SK-N-SH (cell line): Measurements from ENCODE around the gene DCP1B. TPM values are rescaled to one million over a fixed set of nuclear protein-coding genes. Genes with fewer than 3 reads are reported as not detected.

ENCODE experiments used
- CTCF ChIA-PET: fragments of 300-600, 350-600 bp; formaldehyde crosslinking; extraction: SDS; loops from one replicate; lab custom pipeline; 2021; lab: Yijun Ruan, JAX
- POLR2A ChIA-PET: fragments of 350-600 bp; sonication (Branson Sonifier 250); formaldehyde crosslinking; extraction: SDS; loops from one replicate; lab custom pipeline; 2020; ENCODE audit warnings: antibody characterized with exemption, inconsistent platforms; lab: Yijun Ruan, JAX
- DNase-seq: peaks from one replicate; pipeline ENCODE4 v3.0.0; 2012
- H2AFZ ChIP-seq: fragments of 200-600 bp; sonication (generic); 2 replicates; pipeline ENCODE4 v1.8.1; 2016; ENCODE audit warnings: antibody characterized with exemption, mild to moderate bottlenecking, low read depth
- H3F3A ChIP-seq: fragments of 200-600 bp; sonication (generic); replicated peaks from 2 replicates; pipeline ENCODE3; 2016; ENCODE audit warnings: antibody characterized with exemption, mild to moderate bottlenecking; ENCODE audit not compliant: insufficient read depth
- H3K27ac ChIP-seq, 2 experiments: fragments of 200-500 bp in 1 of 2; fragments of 200-600 bp in 1 of 2; sonication (Bioruptor generic) in 1 of 2; sonication (generic), shearing (Covaris generic) in 1 of 2; 2 replicates each; pipeline versions ENCODE4 v1.5.1 to v1.6.1; 2014 to 2016; ENCODE audit warnings: low read depth in 2 of 2, inconsistent platforms in 1 of 2, low read length in 1 of 2, mild to moderate bottlenecking in 1 of 2, mixed read lengths in 1 of 2
- H3K27me3 ChIP-seq: fragments of 200-600 bp; sonication (generic), shearing (Covaris generic); 2 replicates; pipeline ENCODE4 v1.6.1; 2016; ENCODE audit warnings: mixed run types; ENCODE audit not compliant: insufficient read depth
- H3K36me3 ChIP-seq, 2 experiments: fragments of 200-500 bp in 1 of 2; fragments of 200-600 bp in 1 of 2; sonication (Bioruptor generic) in 1 of 2; sonication (generic) in 1 of 2; replicated peaks in 1 of 2; 2 replicates each; pipeline versions ENCODE3 to v1.5.1; 2014 to 2016; ENCODE audit warnings: low read length in 1 of 2, mild to moderate bottlenecking in 1 of 2; ENCODE audit not compliant: insufficient read depth in 2 of 2, control insufficient read depth in 1 of 2
- H3K4me1 ChIP-seq, 2 experiments: fragments of 200-500 bp in 1 of 2; fragments of 200-600 bp in 1 of 2; sonication (Bioruptor generic) in 1 of 2; sonication (generic), shearing (Covaris generic) in 1 of 2; 2 replicates each; pipeline versions ENCODE4 v1.5.1 to v1.6.1; 2014 to 2016; ENCODE audit warnings: low read depth in 1 of 2, low read length in 1 of 2, mixed run types in 1 of 2; ENCODE audit not compliant: insufficient read depth in 2 of 2, control insufficient read depth in 1 of 2
- H3K4me2 ChIP-seq: fragments of 200-600 bp; sonication (generic), shearing (Covaris generic); 2 replicates; pipeline ENCODE4 v1.6.1; 2017; ENCODE audit warnings: mixed run types
- H3K4me3 ChIP-seq, 2 experiments: fragments of 200-500 bp in 1 of 2; fragments of 200-600 bp in 1 of 2; sonication (Bioruptor generic) in 1 of 2; sonication (generic), shearing (Covaris generic) in 1 of 2; 2 replicates each; pipeline versions ENCODE4 v1.5.1 to v1.8.1; 2014 to 2016; ENCODE audit warnings: low read depth in 2 of 2, inconsistent platforms in 1 of 2, low read length in 1 of 2, mild to moderate bottlenecking in 1 of 2, mixed read lengths in 1 of 2, moderate library complexity in 1 of 2
- H3K79me2 ChIP-seq: fragments of 200-600 bp; sonication (generic); 2 replicates; pipeline ENCODE4 v1.8.1; 2017; ENCODE audit warnings: mild to moderate bottlenecking; ENCODE audit not compliant: insufficient read depth
- H3K9ac ChIP-seq: fragments of 200-600 bp; sonication (generic); 2 replicates; pipeline ENCODE4 v1.6.1; 2017; ENCODE audit warnings: mixed run types
- H3K9me2 ChIP-seq: fragments of 200-600 bp; sonication (generic); 2 replicates; pipeline ENCODE4 v1.6.1; 2017; ENCODE audit warnings: mixed run types
- H3K9me3 ChIP-seq: fragments of 200-600 bp; sonication (generic); 2 replicates; pipeline ENCODE4 v1.6.1; 2017; ENCODE audit warnings: mixed run types, mild to moderate bottlenecking, moderate library complexity
- H4K20me1 ChIP-seq: fragments of 200-600 bp; sonication (generic); 2 replicates; pipeline ENCODE4 v1.6.1; 2017; ENCODE audit warnings: mild to moderate bottlenecking, mixed run types; ENCODE audit not compliant: insufficient read depth
- CHD2 ChIP-seq: fragments of 150-350 bp; IDR thresholded peaks from 2 replicates; pipeline ENCODE4 v1.6.1; 2018; ENCODE audit warnings: low read length; ENCODE audit not compliant: partially characterized antibody
- EZH2phosphoT487 ChIP-seq: fragments of 200-600 bp; sonication (generic); IDR thresholded peaks from 2 replicates; pipeline ENCODE4 v1.6.1; 2017; ENCODE audit warnings: low read depth, mixed run types, mild to moderate bottlenecking, antibody characterized with exemption, moderate library complexity, borderline replicate concordance
- FOXM1 ChIP-seq: IDR thresholded peaks from 2 replicates; pipeline ENCODE4 v1.4.0; 2012; ENCODE audit warnings: low read depth, mild to moderate bottlenecking
- GATA2 ChIP-seq: sonication (generic); formaldehyde crosslinking; IDR thresholded peaks from 2 replicates; pipeline ENCODE4 v1.5.0; 2020; ENCODE audit warnings: mild to moderate bottlenecking, missing genetic modification reagents
- MXI1 ChIP-seq: IDR thresholded peaks from 2 replicates; pipeline ENCODE4 v1.6.1; 2012; ENCODE audit warnings: mild to moderate bottlenecking, low read depth, low read length, improper control_type of control experiment
- PBX3 ChIP-seq: IDR thresholded peaks from 2 replicates; pipeline ENCODE4; 2012
- RAD21 ChIP-seq: IDR thresholded peaks from 2 replicates; pipeline ENCODE4 v1.6.1; 2012; ENCODE audit warnings: mild to moderate bottlenecking, low read length
- REST ChIP-seq: IDR thresholded peaks from 2 replicates; pipeline ENCODE4 v1.6.1; 2012; ENCODE audit warnings: mild to moderate bottlenecking, low read depth, low read length, moderate library complexity
- RFX5 ChIP-seq: IDR thresholded peaks from 2 replicates; pipeline ENCODE4 v1.6.1; 2012; ENCODE audit warnings: mild to moderate bottlenecking, improper control_type of control experiment, low read length
- RXRA ChIP-seq: IDR thresholded peaks from 2 replicates; pipeline ENCODE4 v1.4.0; 2012; ENCODE audit warnings: low read depth, mild to moderate bottlenecking, borderline replicate concordance
- SMC3 ChIP-seq: IDR thresholded peaks from 2 replicates; pipeline ENCODE4 v1.6.1; 2012; ENCODE audit warnings: low read depth, low read length, improper control_type of control experiment
- WGBS: methylation state at CpG from one replicate; pipeline ENCODE4 v1.1.6; 2017; ENCODE audit warnings: low lambda C conversion rate; 5-methylcytosine and 5-hydroxymethylcytosine counted together
- polyA plus RNA-seq, 3 experiments: library from polyadenylated mRNA; depleted of rRNA; stranded (reverse); fragments of >200 nt; gene quantifications; 2 replicates each; pipeline ENCODE4 v1.2.3, GENCODE V29; 2012
- TF ChIP-seq, protein P1 (sequence below): fragments of 150-350 bp; IDR thresholded peaks from 2 replicates; pipeline ENCODE4 v1.6.1; 2017; ENCODE audit warnings: antibody characterized with exemption, low read length, low read depth, borderline replicate concordance

The DCP1B gene
- polyA plus RNA-seq, 1 of the 3 experiments (the other 2 are of a cell fraction), result 18.8 TPM

DNA sequence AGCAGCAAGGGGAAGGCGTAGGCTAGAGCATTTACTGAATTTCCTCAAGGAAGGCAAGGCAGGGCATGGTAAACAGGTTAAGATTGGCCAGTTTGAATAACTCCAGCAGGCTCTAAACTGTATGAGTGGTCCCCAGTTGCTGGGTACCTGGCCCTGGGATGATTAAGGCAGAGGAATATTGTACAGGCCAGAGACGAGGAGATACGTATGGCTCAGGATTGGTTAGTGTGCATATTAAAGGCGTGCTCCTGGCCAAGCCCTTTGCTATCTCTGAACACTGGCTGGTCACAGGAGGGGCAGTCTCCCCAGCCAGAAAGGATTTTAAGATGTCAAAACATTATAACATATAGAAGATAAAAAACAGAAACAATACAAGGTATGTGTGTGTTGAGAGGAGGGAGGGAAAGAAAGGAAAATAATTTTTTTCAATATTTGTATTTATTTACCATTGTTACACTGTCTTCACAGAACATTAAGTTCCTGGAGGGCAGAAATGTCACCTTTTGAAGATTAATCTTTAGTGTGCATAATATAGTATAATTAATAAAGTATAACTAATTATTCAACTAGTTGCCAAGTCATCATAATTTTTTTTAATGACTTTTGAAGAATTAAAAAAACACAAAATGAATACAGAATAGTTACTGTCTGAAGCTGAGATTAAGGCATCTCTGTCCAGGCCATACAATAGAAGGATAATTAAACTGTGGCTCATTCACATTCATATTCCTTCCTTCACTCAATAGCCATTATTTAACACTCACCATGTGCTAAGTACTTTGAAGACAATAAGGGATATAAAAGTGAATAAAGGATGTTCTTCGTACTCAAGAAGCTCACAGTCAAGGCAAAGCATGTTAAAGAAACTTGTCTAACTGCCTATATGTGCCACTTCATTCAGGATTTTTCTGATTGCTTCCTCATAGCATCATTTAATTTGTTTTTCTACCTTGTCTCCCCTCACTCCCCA, 41.9 kb downstream of the DCP1B start:
- POLR2A ChIA-PET, result no interaction called here
- H3F3A ChIP-seq, result no peaks in the 10 kb centered on the region
- no peak for DNase-seq
- H3K9me2 ChIP-seq, result no peaks in the 10 kb centered on the region
- H3K27me3 ChIP-seq, result no peaks in the 10 kb centered on the region
- no peaks in the 10 kb centered on the region for H3K79me2 ChIP-seq
- no peaks in the 10 kb centered on the region for H3K9me3 ChIP-seq
- no peak overlapping the region for H3K4me3 ChIP-seq
- no peak overlapping the region for H3K27ac ChIP-seq
- TF ChIP-seq SMC3, result no peak
- TF ChIP-seq FOXM1, result no peak
- TF ChIP-seq RXRA, result no peak
- TF ChIP-seq PBX3, result no peak
- no peak for TF ChIP-seq EZH2phosphoT487
- TF ChIP-seq GATA2 (CRISPR knock-in tag), result no peak
- TF ChIP-seq, protein P1, sequence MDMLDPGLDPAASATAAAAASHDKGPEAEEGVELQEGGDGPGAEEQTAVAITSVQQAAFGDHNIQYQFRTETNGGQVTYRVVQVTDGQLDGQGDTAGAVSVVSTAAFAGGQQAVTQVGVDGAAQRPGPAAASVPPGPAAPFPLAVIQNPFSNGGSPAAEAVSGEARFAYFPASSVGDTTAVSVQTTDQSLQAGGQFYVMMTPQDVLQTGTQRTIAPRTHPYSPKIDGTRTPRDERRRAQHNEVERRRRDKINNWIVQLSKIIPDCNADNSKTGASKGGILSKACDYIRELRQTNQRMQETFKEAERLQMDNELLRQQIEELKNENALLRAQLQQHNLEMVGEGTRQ, result no peak
- TF ChIP-seq MXI1, result no peak
- TF ChIP-seq CHD2, result no peak
- TF ChIP-seq REST, result no peak
- no peak for TF ChIP-seq RFX5
- no peak for TF ChIP-seq RAD21
- TF ChIP-seq, all 33 proteins: peak for 0
- Histone ChIP-seq H3K4me1 (no peaks in the 10 kb centered on the region; a peak in 1 of 4 replicates), H3K36me3 (peaks cover 40 to 61% of the 10 kb centered on the region in 2 experiments), H4K20me1 (no peaks in the 10 kb centered on the region), H3K9ac (no peak overlapping the region), H3K4me2 (no peak overlapping the region), H2AFZ (no peak overlapping the region)
- WGBS, result 92% methylated on average over 5 of the region's 5 CpGs
- CTCF ChIA-PET, result interaction anchor here (0.7 to 3.4 kb wide), 5 partner anchors 22 to 171 kb away, joined by 3 to 32 read pairs (median 3); no protein-coding TSS in a partner anchor
